NB4 (cell line): ENCODE data around the gene P3H4.

ENCODE experiments used
- CTCF ChIP-seq: IDR thresholded peaks from one replicate; pipeline ENCODE4 v1.5.1; 2012; ENCODE audit warnings: low read depth, low read length
- MAX ChIP-seq: IDR thresholded peaks from 2 replicates; pipeline ENCODE4 v1.6.1; 2011; ENCODE audit warnings: low read depth, low read length
- POLR2A ChIP-seq: IDR thresholded peaks from 2 replicates; pipeline ENCODE4 v1.6.1; 2011; ENCODE audit warnings: mild to moderate bottlenecking; ENCODE audit not compliant: insufficient read length; ENCODE audit errors: extremely low read depth

GRCh38 chr17:41835214-41835799 is 23.6 kb upstream of the P3H4 start:
- TF ChIP-seq POLR2A = no peak
- no peak for TF ChIP-seq CTCF
- TF ChIP-seq MAX = no peak
